ENCODE measurements around the gene POLA2.

GRCh38 chr11:65309006-65309405 lies 47.2 kb downstream of the POLA2 start:
- TF ChIP-seq CTCF (IDR thresholded peaks at IDR 0.05) (no peak), ZFX (IDR thresholded peaks at IDR 0.05; ENCODE audit: borderline replicate concordance) (no peak)
